Gastrocnemius medialis (tissue), 4 donors: ENCODE results near the gene CDC42BPA. TPM values are rescaled to one million over a fixed set of nuclear protein-coding genes. Genes with fewer than 3 reads are reported as not detected.

Experiments used
- ATAC-seq, 2 donors: fragments of 150-250 bp; one replicate each; pipeline ENCODE4 v1.9.1; 2016
- DNase-seq, 2 donors: peaks; one replicate each; pipeline ENCODE4 v3.0.0-alpha.2; 2019
- H3K27ac ChIP-seq, 4 donors: fragments of 200-600 bp; sonication (generic); 1 replicate in 1 of 4; 2 replicates in 3 of 4; pipeline ENCODE4 v1.5.1; 2016 to 2018; ENCODE audit warnings: mild to moderate bottlenecking in 2 of 4, moderate library complexity in 1 of 4
- H3K27me3 ChIP-seq, 3 donors: fragments of 200-600 bp; sonication (generic) in 2 of 3; 1 replicate in 1 of 3; 2 replicates in 2 of 3; pipeline versions ENCODE4 v1.5.1 to v1.6.0; 2016 to 2019; ENCODE audit warnings: mild to moderate bottlenecking in 1 of 3, moderate library complexity in 1 of 3
- H3K36me3 ChIP-seq, 2 donors: fragments of 200-600 bp; sonication (generic) in 1 of 2; one replicate each; pipeline ENCODE4 v1.5.1; 2017 to 2018
- H3K4me1 ChIP-seq, 2 donors: fragments of 200-600 bp; sonication (generic) in 1 of 2; one replicate each; pipeline ENCODE4 v1.5.1; 2016 to 2017; ENCODE audit warnings: mild to moderate bottlenecking in 2 of 2
- H3K4me3 ChIP-seq, 4 donors: fragments of 200-600 bp; sonication (generic) in 3 of 4; 1 replicate in 1 of 4; 2 replicates in 3 of 4; pipeline ENCODE4 v1.5.1; 2016 to 2019; ENCODE audit warnings: mild to moderate bottlenecking in 2 of 4
- H3K9me3 ChIP-seq, 3 donors: fragments of 200-600 bp; sonication (generic) in 2 of 3; 1 replicate in 1 of 3; 2 replicates in 2 of 3; pipeline ENCODE4 v1.5.1; 2016 to 2019
- POLR2A ChIP-seq, 2 donors: fragments of 450-650 bp; IDR thresholded peaks; one replicate each; pipeline ENCODE4 v1.6.1; 2017; ENCODE audit warnings: antibody characterized with exemption in 2 of 2, mild to moderate bottlenecking in 2 of 2, moderate library complexity in 2 of 2
- in situ Hi-C, 4 donors: fragments of 200-750 bp; cut with MboI; loops; one replicate each; pipeline versions ENCODE4 v1.15.0 to v1.8.0; 2017; ENCODE audit warnings: low sequenced_read_pairs in 4 of 4
- intact Hi-C: fragments of 100-400 bp; cut with DNase I; formaldehyde crosslinking; loops from one replicate; pipeline ENCODE4 v1.15.1; 2023; ENCODE audit warnings: low total_unique reads
- total RNA-seq, 4 donors: library from RNA; depleted of rRNA; stranded (reverse); fragments of >200 nt; gene quantifications; one replicate each; pipeline versions ENCODE4 v1.1.0 to v1.2.3, GENCODE V29; 2016
- TF ChIP-seq, protein P1 (sequence below), 5 experiments: fragments of 450-650 bp in 3 of 5; fragments of 200-600 bp in 2 of 5; sonication (generic) in 2 of 5; IDR thresholded peaks in 4 of 5; conservative IDR thresholded peaks in 1 of 5; 1 replicate in 4 of 5; 2 replicates in 1 of 5; pipeline ENCODE4 v1.5.1; 2016 to 2019; ENCODE audit warnings: antibody characterized with exemption in 5 of 5, mild to moderate bottlenecking in 3 of 5, moderate library complexity in 3 of 5

CDC42BPA gene
- total RNA-seq = 10 to 100 TPM; 13.9 to 30.6 (median 16.6) TPM

DNA sequence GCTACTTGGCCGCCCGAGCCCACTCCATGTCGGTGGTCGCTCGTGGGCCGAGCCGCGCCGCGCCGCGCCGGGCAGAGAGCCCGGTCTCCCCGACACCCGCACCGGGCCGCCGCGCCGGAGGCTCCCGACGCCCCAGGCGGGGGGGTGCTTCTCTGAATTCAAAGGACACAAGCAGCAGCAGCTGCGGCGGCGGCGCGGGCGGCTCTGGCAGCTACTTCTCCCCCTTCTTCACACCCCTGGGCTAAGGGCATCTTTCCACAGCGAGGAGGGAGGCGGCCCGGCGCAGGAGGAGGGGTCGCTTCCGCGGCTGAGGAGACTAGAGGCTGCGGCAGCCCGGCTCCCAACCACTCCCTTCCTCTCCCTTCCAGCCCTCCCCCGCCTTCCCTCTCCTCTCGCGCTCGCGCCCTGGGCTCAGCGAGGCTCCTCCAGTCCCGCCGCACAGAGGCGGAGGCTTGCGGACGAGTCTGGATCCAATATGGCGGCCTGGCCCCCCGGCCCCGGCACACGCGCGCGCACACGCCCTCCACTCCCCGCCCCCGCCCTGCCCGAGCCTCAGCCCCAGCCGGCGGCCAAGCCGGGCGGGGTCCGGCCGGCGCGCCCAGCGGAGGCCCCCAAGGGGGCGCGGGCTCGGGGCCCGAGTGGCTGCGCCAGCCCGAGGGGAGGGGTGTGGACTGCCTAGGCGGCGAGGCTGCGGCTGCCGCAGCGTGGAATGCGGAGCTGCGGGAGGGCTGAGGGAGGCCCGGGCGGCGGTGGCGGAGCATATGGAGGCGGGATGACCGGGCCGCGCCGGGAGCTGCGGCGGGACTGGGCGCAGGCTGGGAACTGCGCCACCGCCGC is at the start of gene CDC42BPA:
Gene CDC42BPA (minus strand): TSS at position 477 of the 837 bp plus-strand sequence. CDS start 1,310 bp downstream, outside the sequence.
- TF ChIP-seq POLR2A (IDR thresholded peaks at IDR 0.05) = peak; percentile 35 to 39
- TF ChIP-seq, protein P1, sequence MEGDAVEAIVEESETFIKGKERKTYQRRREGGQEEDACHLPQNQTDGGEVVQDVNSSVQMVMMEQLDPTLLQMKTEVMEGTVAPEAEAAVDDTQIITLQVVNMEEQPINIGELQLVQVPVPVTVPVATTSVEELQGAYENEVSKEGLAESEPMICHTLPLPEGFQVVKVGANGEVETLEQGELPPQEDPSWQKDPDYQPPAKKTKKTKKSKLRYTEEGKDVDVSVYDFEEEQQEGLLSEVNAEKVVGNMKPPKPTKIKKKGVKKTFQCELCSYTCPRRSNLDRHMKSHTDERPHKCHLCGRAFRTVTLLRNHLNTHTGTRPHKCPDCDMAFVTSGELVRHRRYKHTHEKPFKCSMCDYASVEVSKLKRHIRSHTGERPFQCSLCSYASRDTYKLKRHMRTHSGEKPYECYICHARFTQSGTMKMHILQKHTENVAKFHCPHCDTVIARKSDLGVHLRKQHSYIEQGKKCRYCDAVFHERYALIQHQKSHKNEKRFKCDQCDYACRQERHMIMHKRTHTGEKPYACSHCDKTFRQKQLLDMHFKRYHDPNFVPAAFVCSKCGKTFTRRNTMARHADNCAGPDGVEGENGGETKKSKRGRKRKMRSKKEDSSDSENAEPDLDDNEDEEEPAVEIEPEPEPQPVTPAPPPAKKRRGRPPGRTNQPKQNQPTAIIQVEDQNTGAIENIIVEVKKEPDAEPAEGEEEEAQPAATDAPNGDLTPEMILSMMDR (IDR thresholded peaks at IDR 0.05 in 4 of 5, conservative IDR thresholded peaks at IDR 0.05 in 1 of 5) = no peak
- Histone ChIP-seq H3K27me3 (no peaks in the 10 kb centered on the region), H3K9me3 (no peaks in the 10 kb centered on the region), H3K36me3 (no peaks in the 10 kb centered on the region), H3K4me3 (peak within 1 kb of the TSS; percentile 77 to 93 (median 86)), H3K27ac (peak within 1 kb of the TSS; percentile 92 to 97 (median 94)), H3K4me1 (peaks cover 5 to 14% of the 10 kb centered on the region in 2 donors)
- DNase-seq = peak; percentile 57 to 73
- intact Hi-C loops (loop anchor here (5.0 to 10.0 kb wide), 4 partner anchors 39 to 401 kb away; no protein-coding TSS in a partner anchor), in situ Hi-C loops (no loop called here)
- peak; percentile 62 to 77 for ATAC-seq

GRCh38 chr1:227368009-227368408 is 49.7 kb upstream of the CDC42BPA start:
- Histone ChIP-seq H3K27me3 (no peaks in the 10 kb centered on the region), H3K27ac (no peak overlapping the region), H3K36me3 (no peaks in the 10 kb centered on the region), H3K4me1 (no peaks in the 10 kb centered on the region), H3K9me3 (no peaks in the 10 kb centered on the region), H3K4me3 (no peak overlapping the region)
- ATAC-seq = no peak
- in situ Hi-C loops (no loop called here), intact Hi-C loops (no loop called here)
- no peak for DNase-seq
- TF ChIP-seq POLR2A (IDR thresholded peaks at IDR 0.05) = no peak
- TF ChIP-seq, protein P1 (IDR thresholded peaks at IDR 0.05 in 4 of 5, conservative IDR thresholded peaks at IDR 0.05 in 1 of 5) = no peak

- ATAC-seq (no peak), DNase-seq (no peak)
- Histone ChIP-seq H3K4me1 (no peaks in the 10 kb centered on the region), H3K36me3 (no peaks in the 10 kb centered on the region), H3K9me3 (no peaks in the 10 kb centered on the region), H3K27ac (no peak overlapping the region), H3K4me3 (no peak overlapping the region), H3K27me3 (no peaks in the 10 kb centered on the region)
- TF ChIP-seq, protein P1 (IDR thresholded peaks at IDR 0.05 in 4 of 5, conservative IDR thresholded peaks at IDR 0.05 in 1 of 5) = no peak
- TF ChIP-seq POLR2A (IDR thresholded peaks at IDR 0.05) = no peak
- intact Hi-C loops (no loop called here), in situ Hi-C loops (no loop called here)
Measured at GRCh38 chr1:227365473-227366431, 47.5 kb upstream of the CDC42BPA start.

GRCh38 chr1:227364657-227365056 is 46.4 kb upstream of the CDC42BPA start:
- ATAC-seq (no peak), DNase-seq (no peak)
- Histone ChIP-seq H3K4me1 (no peaks in the 10 kb centered on the region), H3K27me3 (no peaks in the 10 kb centered on the region), H3K4me3 (no peak overlapping the region), H3K9me3 (no peaks in the 10 kb centered on the region), H3K36me3 (no peaks in the 10 kb centered on the region), H3K27ac (no peak overlapping the region)
- in situ Hi-C loops = no loop called here
- intact Hi-C loops = no loop called here
- TF ChIP-seq, protein P1 (IDR thresholded peaks at IDR 0.05 in 4 of 5, conservative IDR thresholded peaks at IDR 0.05 in 1 of 5) = no peak
- no peak for TF ChIP-seq POLR2A (IDR thresholded peaks at IDR 0.05)
